A549 (cell line): Measurements from ENCODE around the gene HOXD8. TPM values are rescaled to one million over a fixed set of nuclear protein-coding genes. Genes with fewer than 3 reads are reported as not detected.

ENCODE experiments used
- ATAC-seq, 2 experiments: fragments of 200-7000 bp in 1 of 2; fragments of >200 bp in 1 of 2; cut with Nextera tagmentation in 1 of 2; cut with Tn5 transposase in 1 of 2; 3 replicates each; pipeline versions ENCODE4 v1.8.0 to v1.9.1; 2018 to 2020; ENCODE audit warnings: mild to moderate bottlenecking in 1 of 2, moderate library complexity in 1 of 2
- CTCF ChIA-PET: fragments of 300-600 bp; sonication (Branson Sonifier 250); formaldehyde crosslinking; extraction: SDS; loops from one replicate; lab custom pipeline; 2021; ENCODE audit warnings: antibody characterized with exemption, inconsistent platforms; lab: Yijun Ruan, JAX
- POLR2A ChIA-PET: fragments of 350-600 bp; formaldehyde crosslinking; extraction: SDS; loops from one replicate; lab custom pipeline; 2021; ENCODE audit warnings: antibody characterized with exemption, inconsistent platforms; lab: Yijun Ruan, JAX
- DNase-seq, 2 experiments: peaks; one replicate each; pipeline versions ENCODE4 v3.0.0 to v3.0.0-alpha.2; 2011 to 2016; ENCODE audit warnings: low read depth in 1 of 2, low spot score in 1 of 2
- FAIRE-seq: peaks from 2 replicates; lab custom pipeline; 2011; peaks lifted over from hg19 to GRCh38; lab: Jason Lieb, UNC
- H3K27ac ChIP-seq, 2 experiments: fragments of >200 bp; sonication (Bioruptor Twin); formaldehyde crosslinking; 3 replicates each; pipeline ENCODE4 v1.5.1; 2016 to 2017
- H3K4me1 ChIP-seq: fragments of >200 bp; sonication (Bioruptor Twin); formaldehyde crosslinking; 3 replicates; pipeline ENCODE4 v1.6.1; 2016
- H3K4me2 ChIP-seq: fragments of >200 bp; sonication (Bioruptor Twin); formaldehyde crosslinking; 3 replicates; pipeline ENCODE4 v1.6.1; 2016
- H3K4me3 ChIP-seq: fragments of >200 bp; sonication (Bioruptor Twin); formaldehyde crosslinking; 3 replicates; pipeline ENCODE4 v1.5.1; 2016
- H3K9me3 ChIP-seq: fragments of >200 bp; sonication (Bioruptor Twin); formaldehyde crosslinking; 3 replicates; pipeline ENCODE4 v1.6.1; 2016
- CHD2 ChIP-seq: fragments of 150-350 bp; IDR thresholded peaks from 2 replicates; pipeline ENCODE4 v1.6.1; 2014; ENCODE audit warnings: low read length; ENCODE audit not compliant: partially characterized antibody
- CHD4 ChIP-seq: fragments of 200-600 bp; sonication (generic); IDR thresholded peaks from 2 replicates; pipeline ENCODE4 v1.6.1; 2016; ENCODE audit warnings: antibody characterized with exemption, mild to moderate bottlenecking, borderline replicate concordance
- EHF ChIP-seq: fragments of 250-450 bp; sonication (Bioruptor Pico); IDR thresholded peaks from 2 replicates; pipeline ENCODE4 v1.5.0; 2020; ENCODE audit warnings: mild to moderate bottlenecking
- FOSB ChIP-seq: fragments of 250-450 bp; sonication (Bioruptor Pico); IDR thresholded peaks from 2 replicates; pipeline ENCODE4 v1.5.0; 2020; ENCODE audit warnings: mild to moderate bottlenecking, moderate library complexity
- JUNB ChIP-seq: fragments of >200 bp; sonication (Bioruptor Twin); formaldehyde crosslinking; IDR thresholded peaks from 2 replicates; pipeline ENCODE4 v1.6.1; 2016
- NFE2L2 ChIP-seq: fragments of 150-350 bp; conservative IDR thresholded peaks from 2 replicates; pipeline ENCODE4 v1.6.1; 2014; ENCODE audit warnings: low read length
- NR3C1 ChIP-seq: fragments of >200 bp; sonication (Bioruptor Twin); formaldehyde crosslinking; IDR thresholded peaks from 3 replicates; pipeline ENCODE4 v1.6.1; 2017
- POLR2A ChIP-seq: IDR thresholded peaks from 2 replicates; pipeline ENCODE4 v1.6.1; 2012; ENCODE audit warnings: mild to moderate bottlenecking, low read length
- POLR2AphosphoS2 ChIP-seq: conservative IDR thresholded peaks from 2 replicates; pipeline ENCODE4 v1.6.1; 2012; ENCODE audit warnings: low read length, improper control_type of control experiment, inconsistent platforms
- RCOR1 ChIP-seq: fragments of 150-350 bp; IDR thresholded peaks from 2 replicates; pipeline ENCODE4 v1.6.1; 2014; ENCODE audit warnings: antibody characterized with exemption, low read length, low read depth
- SMC3 ChIP-seq: fragments of >200 bp; sonication (Bioruptor Twin); formaldehyde crosslinking; IDR thresholded peaks from 3 replicates; pipeline ENCODE4 v1.6.1; 2018; ENCODE audit warnings: inconsistent platforms
- SREBF2 ChIP-seq: fragments of 450-650 bp; IDR thresholded peaks from 2 replicates; pipeline ENCODE4 v1.6.1; 2014; ENCODE audit warnings: mild to moderate bottlenecking, moderate library complexity
- ZC3H11A ChIP-seq: fragments of 450-650 bp; IDR thresholded peaks from 2 replicates; pipeline ENCODE4 v1.6.1; 2014; ENCODE audit warnings: antibody characterized with exemption, mild to moderate bottlenecking
- ZFP36 ChIP-seq: fragments of 450-650 bp; IDR thresholded peaks from 2 replicates; pipeline ENCODE4 v1.6.1; 2014; ENCODE audit warnings: borderline replicate concordance; ENCODE audit not compliant: partially characterized antibody
- ZNF302 ChIP-seq: fragments of 250-450 bp; sonication (Bioruptor Pico); IDR thresholded peaks from 2 replicates; pipeline ENCODE4 v1.9.0; 2021; ENCODE audit warnings: inconsistent platforms, mild to moderate bottlenecking, moderate library complexity
- WGBS: methylation state at CpG from one replicate; pipeline ENCODE4 v1.1.6; 2017; ENCODE audit errors: missing lambda C conversion rate; 5-methylcytosine and 5-hydroxymethylcytosine counted together
- polyA plus RNA-seq, 4 experiments: library from polyadenylated mRNA; depleted of rRNA in 3 of 4; stranded (reverse); fragments of >200 nt; fragmentation: RNase III in 1 of 4; extraction: RNeasy Plus Mini Kit Qiagen cat#74134 plus additional on column Dnase treatment in 1 of 4; gene quantifications; 2 replicates in 3 of 4; 3 replicates in 1 of 4; pipeline ENCODE4 v1.2.3, GENCODE V29; 2011 to 2017
- TF ChIP-seq, protein P1 (sequence below): fragments of >200 bp; sonication (Bioruptor Twin); formaldehyde crosslinking; IDR thresholded peaks from 3 replicates; pipeline ENCODE4 v1.5.1; 2016
- TF ChIP-seq, protein P2 (sequence below): fragments of 200-600 bp; sonication (generic); IDR thresholded peaks from 2 replicates; pipeline ENCODE4 v1.6.1; 2016; ENCODE audit warnings: antibody characterized with exemption, mild to moderate bottlenecking, moderate library complexity
- TF ChIP-seq, protein P3 (sequence below): fragments of 250-450 bp; sonication (Bioruptor Pico); IDR thresholded peaks from 2 replicates; pipeline ENCODE4 v1.5.0; 2021; ENCODE audit warnings: mild to moderate bottlenecking, moderate library complexity, borderline replicate concordance
- TF ChIP-seq, protein P4 (sequence below): fragments of >200 bp; sonication (Bioruptor Twin); formaldehyde crosslinking; IDR thresholded peaks from 3 replicates; pipeline ENCODE4 v1.6.1; 2016
- TF ChIP-seq, protein P5 (sequence below): fragments of >200 bp; sonication (Bioruptor Twin); formaldehyde crosslinking; IDR thresholded peaks from 2 replicates; pipeline ENCODE4 v1.6.1; 2016

Gene HOXD8
- polyA plus RNA-seq, 2 of the 4 experiments (the other 2 are of a cell fraction) = 3.8 to 8.5 TPM

DNA sequence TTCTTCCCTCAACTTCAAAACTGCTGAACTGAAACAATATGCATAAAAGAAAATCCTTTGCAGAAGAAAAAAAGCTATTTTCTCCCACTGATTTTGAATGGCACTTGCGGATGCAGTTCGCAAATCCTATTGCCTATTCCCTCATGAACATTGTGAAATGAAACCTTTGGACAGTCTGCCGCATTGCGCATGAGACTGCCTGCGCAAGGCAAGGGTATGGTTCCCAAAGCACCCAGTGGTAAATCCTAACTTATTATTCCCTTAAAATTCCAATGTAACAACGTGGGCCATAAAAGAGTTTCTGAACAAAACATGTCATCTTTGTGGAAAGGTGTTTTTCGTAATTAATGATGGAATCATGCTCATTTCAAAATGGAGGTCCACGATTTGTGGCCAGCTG lies 8.4 kb downstream of the HOXD8 start:
- DNase-seq (no peak), FAIRE-seq (no peak)
- Histone ChIP-seq H3K27ac (no peak overlapping the region), H3K4me2 (no peak overlapping the region; the same call in 2 of the 3 replicates), H3K4me3 (no peak overlapping the region), H3K4me1 (peaks cover 7% of the 10 kb centered on the region; the same call in 2 of the 3 replicates)
- POLR2A ChIA-PET = no interaction called here
- 82% methylated on average over 8 of the region's 8 CpGs for WGBS
- TF ChIP-seq, protein P1, sequence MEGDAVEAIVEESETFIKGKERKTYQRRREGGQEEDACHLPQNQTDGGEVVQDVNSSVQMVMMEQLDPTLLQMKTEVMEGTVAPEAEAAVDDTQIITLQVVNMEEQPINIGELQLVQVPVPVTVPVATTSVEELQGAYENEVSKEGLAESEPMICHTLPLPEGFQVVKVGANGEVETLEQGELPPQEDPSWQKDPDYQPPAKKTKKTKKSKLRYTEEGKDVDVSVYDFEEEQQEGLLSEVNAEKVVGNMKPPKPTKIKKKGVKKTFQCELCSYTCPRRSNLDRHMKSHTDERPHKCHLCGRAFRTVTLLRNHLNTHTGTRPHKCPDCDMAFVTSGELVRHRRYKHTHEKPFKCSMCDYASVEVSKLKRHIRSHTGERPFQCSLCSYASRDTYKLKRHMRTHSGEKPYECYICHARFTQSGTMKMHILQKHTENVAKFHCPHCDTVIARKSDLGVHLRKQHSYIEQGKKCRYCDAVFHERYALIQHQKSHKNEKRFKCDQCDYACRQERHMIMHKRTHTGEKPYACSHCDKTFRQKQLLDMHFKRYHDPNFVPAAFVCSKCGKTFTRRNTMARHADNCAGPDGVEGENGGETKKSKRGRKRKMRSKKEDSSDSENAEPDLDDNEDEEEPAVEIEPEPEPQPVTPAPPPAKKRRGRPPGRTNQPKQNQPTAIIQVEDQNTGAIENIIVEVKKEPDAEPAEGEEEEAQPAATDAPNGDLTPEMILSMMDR = no peak
- no peak for TF ChIP-seq FOSB
- TF ChIP-seq EHF (CRISPR knock-in tag) = no peak
- no peak for TF ChIP-seq ZC3H11A
- no peak for TF ChIP-seq CHD4
- TF ChIP-seq JUNB = no peak
- TF ChIP-seq SMC3 = no peak
- TF ChIP-seq POLR2AphosphoS2 = no peak
- no peak for TF ChIP-seq RCOR1
- TF ChIP-seq, protein P2, sequence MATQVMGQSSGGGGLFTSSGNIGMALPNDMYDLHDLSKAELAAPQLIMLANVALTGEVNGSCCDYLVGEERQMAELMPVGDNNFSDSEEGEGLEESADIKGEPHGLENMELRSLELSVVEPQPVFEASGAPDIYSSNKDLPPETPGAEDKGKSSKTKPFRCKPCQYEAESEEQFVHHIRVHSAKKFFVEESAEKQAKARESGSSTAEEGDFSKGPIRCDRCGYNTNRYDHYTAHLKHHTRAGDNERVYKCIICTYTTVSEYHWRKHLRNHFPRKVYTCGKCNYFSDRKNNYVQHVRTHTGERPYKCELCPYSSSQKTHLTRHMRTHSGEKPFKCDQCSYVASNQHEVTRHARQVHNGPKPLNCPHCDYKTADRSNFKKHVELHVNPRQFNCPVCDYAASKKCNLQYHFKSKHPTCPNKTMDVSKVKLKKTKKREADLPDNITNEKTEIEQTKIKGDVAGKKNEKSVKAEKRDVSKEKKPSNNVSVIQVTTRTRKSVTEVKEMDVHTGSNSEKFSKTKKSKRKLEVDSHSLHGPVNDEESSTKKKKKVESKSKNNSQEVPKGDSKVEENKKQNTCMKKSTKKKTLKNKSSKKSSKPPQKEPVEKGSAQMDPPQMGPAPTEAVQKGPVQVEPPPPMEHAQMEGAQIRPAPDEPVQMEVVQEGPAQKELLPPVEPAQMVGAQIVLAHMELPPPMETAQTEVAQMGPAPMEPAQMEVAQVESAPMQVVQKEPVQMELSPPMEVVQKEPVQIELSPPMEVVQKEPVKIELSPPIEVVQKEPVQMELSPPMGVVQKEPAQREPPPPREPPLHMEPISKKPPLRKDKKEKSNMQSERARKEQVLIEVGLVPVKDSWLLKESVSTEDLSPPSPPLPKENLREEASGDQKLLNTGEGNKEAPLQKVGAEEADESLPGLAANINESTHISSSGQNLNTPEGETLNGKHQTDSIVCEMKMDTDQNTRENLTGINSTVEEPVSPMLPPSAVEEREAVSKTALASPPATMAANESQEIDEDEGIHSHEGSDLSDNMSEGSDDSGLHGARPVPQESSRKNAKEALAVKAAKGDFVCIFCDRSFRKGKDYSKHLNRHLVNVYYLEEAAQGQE = no peak
- no peak for TF ChIP-seq CHD2
- TF ChIP-seq ZNF302 (CRISPR knock-in tag) = no peak
- no peak for TF ChIP-seq ZFP36
- TF ChIP-seq, all 56 proteins: peak for 0
- H3K9me3 ChIP-seq = no peaks in the 10 kb centered on the region
- CTCF ChIA-PET = interaction anchor here (1.8 to 11.6 kb wide), 6 partner anchors 12 to 677 kb away, joined by 3 to 216 read pairs (median 114); no protein-coding TSS in a partner anchor
- no peak for ATAC-seq

DNA sequence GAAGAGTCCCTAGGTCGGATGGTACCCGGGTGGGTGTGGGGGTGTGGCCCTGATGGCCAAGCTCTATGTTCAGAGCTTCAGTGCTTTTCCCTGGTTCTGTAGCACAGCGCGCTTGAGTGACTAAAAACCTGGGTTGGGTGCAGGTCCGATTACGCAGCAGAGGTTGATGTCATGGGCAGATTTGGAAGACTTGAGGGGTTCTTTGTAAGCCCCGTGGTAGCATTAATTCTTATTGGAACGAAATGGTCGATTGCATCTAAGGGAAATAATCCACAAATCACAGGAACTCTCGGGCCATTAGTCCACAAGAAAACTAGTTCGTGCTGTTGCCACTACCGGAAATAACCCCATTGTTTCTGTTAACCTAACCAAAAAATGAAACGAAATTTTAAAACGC lies 9.0 kb downstream of the HOXD8 start:
- no peak overlapping the region for H3K27ac ChIP-seq
- CTCF ChIA-PET = interaction anchor here (1.8 to 11.6 kb wide), 9 partner anchors 12 to 676 kb away, joined by 3 to 216 read pairs (median 46); partner anchors contain the start of gene HOXD4
- DNase-seq (no peak), ATAC-seq (no peak), FAIRE-seq (no peak)
- no peaks in the 10 kb centered on the region for H3K9me3 ChIP-seq
- whole genome bisulfite sequencing = 69% methylated on average over 14 of the region's 14 CpGs
- no peak for TF ChIP-seq SREBF2
- no peak for TF ChIP-seq ZFP36
- TF ChIP-seq, protein P1 = no peak
- TF ChIP-seq, protein P3, sequence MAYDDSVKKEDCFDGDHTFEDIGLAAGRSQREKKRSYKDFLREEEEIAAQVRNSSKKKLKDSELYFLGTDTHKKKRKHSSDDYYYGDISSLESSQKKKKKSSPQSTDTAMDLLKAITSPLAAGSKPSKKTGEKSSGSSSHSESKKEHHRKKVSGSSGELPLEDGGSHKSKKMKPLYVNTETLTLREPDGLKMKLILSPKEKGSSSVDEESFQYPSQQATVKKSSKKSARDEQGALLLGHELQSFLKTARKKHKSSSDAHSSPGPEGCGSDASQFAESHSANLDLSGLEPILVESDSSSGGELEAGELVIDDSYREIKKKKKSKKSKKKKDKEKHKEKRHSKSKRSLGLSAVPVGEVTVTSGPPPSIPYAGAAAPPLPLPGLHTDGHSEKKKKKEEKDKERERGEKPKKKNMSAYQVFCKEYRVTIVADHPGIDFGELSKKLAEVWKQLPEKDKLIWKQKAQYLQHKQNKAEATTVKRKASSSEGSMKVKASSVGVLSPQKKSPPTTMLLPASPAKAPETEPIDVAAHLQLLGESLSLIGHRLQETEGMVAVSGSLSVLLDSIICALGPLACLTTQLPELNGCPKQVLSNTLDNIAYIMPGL (CRISPR knock-in tag) = no peak
- TF ChIP-seq POLR2A = no peak
- TF ChIP-seq, protein P4, sequence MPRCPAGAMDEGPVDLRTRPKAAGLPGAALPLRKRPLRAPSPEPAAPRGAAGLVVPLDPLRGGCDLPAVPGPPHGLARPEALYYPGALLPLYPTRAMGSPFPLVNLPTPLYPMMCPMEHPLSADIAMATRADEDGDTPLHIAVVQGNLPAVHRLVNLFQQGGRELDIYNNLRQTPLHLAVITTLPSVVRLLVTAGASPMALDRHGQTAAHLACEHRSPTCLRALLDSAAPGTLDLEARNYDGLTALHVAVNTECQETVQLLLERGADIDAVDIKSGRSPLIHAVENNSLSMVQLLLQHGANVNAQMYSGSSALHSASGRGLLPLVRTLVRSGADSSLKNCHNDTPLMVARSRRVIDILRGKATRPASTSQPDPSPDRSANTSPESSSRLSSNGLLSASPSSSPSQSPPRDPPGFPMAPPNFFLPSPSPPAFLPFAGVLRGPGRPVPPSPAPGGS = no peak
- TF ChIP-seq NR3C1 = no peak
- TF ChIP-seq, protein P5, sequence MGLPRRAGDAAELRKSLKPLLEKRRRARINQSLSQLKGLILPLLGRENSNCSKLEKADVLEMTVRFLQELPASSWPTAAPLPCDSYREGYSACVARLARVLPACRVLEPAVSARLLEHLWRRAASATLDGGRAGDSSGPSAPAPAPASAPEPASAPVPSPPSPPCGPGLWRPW = no peak
- no peak for TF ChIP-seq NFE2L2
- no peak overlapping the region for H3K4me2 ChIP-seq
- H3K4me1 ChIP-seq = peaks cover 7% of the 10 kb centered on the region; the same call in 2 of the 3 replicates
- POLR2A ChIA-PET = no interaction called here
- H3K4me3 ChIP-seq = no peak overlapping the region
